Osteocyte (in vitro differentiated cells): Measurements from ENCODE around the gene LIPG. TPM values are rescaled to one million over a fixed set of nuclear protein-coding genes. Genes with fewer than 3 reads are reported as not detected.

Experiments
- DNase-seq: peaks from one replicate; pipeline ENCODE4 v3.0.0; 2021; ENCODE audit warnings: mixed read lengths; ENCODE audit not compliant: unreplicated experiment; ENCODE audit errors: extremely low spot score
- H3K27ac Mint-ChIP-seq: one replicate; pipeline ENCODE4 v1.8.0; 2021; ENCODE audit warnings: mild to moderate bottlenecking, mixed read lengths; ENCODE audit not compliant: unreplicated experiment
- H3K27me3 Mint-ChIP-seq: one replicate; pipeline ENCODE4 v1.8.0; 2021; ENCODE audit warnings: mixed read lengths; ENCODE audit not compliant: unreplicated experiment
- H3K36me3 Mint-ChIP-seq: one replicate; pipeline ENCODE4 v1.8.0; 2021; ENCODE audit warnings: mixed read lengths; ENCODE audit not compliant: unreplicated experiment
- H3K4me1 Mint-ChIP-seq: one replicate; pipeline ENCODE4 v1.8.0; 2021; ENCODE audit warnings: mixed read lengths; ENCODE audit not compliant: unreplicated experiment
- H3K4me3 Mint-ChIP-seq: one replicate; pipeline ENCODE4 v1.8.0; 2021; ENCODE audit warnings: mild to moderate bottlenecking, moderate library complexity, mixed read lengths; ENCODE audit not compliant: unreplicated experiment
- H3K9me3 Mint-ChIP-seq: one replicate; pipeline ENCODE4 v1.8.0; 2021; ENCODE audit warnings: mixed read lengths; ENCODE audit not compliant: unreplicated experiment
- total RNA-seq: library from RNA; stranded (reverse); gene quantifications from 2 replicates; pipeline ENCODE4 v1.2.1, GENCODE V29; 2021
- TF ChIP-seq, protein P1 (sequence below): fragments of 200-600 bp; sonication (generic); IDR thresholded peaks from 2 replicates; pipeline ENCODE4 v1.5.0; 2021; ENCODE audit warnings: antibody characterized with exemption, mild to moderate bottlenecking, moderate library complexity

Gene LIPG
- total RNA-seq, 1 donor from 2014 or later, result not detected

GRCh38 chr18:49566217-49566770 lies 4.4 kb downstream of the LIPG start:
- Mint-ChIP-seq H3K36me3 (no peaks in the 10 kb centered on the region), H3K4me1 (peaks cover 12% of the 10 kb centered on the region), H3K4me3 (no peak overlapping the region), H3K9me3 (no peaks in the 10 kb centered on the region), H3K27ac (no peak overlapping the region), H3K27me3 (peaks cover 59% of the 10 kb centered on the region)
- DNase-seq, result no peak
- TF ChIP-seq, protein P1, sequence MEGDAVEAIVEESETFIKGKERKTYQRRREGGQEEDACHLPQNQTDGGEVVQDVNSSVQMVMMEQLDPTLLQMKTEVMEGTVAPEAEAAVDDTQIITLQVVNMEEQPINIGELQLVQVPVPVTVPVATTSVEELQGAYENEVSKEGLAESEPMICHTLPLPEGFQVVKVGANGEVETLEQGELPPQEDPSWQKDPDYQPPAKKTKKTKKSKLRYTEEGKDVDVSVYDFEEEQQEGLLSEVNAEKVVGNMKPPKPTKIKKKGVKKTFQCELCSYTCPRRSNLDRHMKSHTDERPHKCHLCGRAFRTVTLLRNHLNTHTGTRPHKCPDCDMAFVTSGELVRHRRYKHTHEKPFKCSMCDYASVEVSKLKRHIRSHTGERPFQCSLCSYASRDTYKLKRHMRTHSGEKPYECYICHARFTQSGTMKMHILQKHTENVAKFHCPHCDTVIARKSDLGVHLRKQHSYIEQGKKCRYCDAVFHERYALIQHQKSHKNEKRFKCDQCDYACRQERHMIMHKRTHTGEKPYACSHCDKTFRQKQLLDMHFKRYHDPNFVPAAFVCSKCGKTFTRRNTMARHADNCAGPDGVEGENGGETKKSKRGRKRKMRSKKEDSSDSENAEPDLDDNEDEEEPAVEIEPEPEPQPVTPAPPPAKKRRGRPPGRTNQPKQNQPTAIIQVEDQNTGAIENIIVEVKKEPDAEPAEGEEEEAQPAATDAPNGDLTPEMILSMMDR, result no peak

DNA sequence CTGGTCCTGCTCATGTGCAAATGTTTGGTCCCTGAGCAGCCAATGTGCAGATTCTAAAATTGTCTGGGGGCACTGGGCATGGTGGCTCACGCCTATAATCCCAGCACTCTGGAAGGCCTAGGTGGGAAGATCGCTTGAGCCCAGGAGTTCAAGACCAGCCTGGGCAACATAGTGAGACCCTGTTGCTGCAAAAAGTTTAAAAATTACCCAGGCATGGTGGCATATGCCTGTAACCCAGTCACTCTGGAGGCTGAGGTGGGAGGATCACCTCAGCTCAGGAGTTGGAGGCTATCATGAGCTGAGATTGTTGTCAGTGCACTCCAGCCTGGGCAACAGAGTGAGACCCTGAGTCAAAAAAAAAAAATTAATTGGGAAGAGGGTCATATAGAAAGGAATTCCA lies 5.1 kb downstream of the LIPG start:
- Mint-ChIP-seq H3K9me3 (no peaks in the 10 kb centered on the region), H3K4me3 (no peak overlapping the region), H3K4me1 (peaks cover 6% of the 10 kb centered on the region), H3K36me3 (no peaks in the 10 kb centered on the region), H3K27ac (no peak overlapping the region), H3K27me3 (peaks cover 52% of the 10 kb centered on the region)
- TF ChIP-seq, protein P1, result no peak
- no peak for DNase-seq

DNA sequence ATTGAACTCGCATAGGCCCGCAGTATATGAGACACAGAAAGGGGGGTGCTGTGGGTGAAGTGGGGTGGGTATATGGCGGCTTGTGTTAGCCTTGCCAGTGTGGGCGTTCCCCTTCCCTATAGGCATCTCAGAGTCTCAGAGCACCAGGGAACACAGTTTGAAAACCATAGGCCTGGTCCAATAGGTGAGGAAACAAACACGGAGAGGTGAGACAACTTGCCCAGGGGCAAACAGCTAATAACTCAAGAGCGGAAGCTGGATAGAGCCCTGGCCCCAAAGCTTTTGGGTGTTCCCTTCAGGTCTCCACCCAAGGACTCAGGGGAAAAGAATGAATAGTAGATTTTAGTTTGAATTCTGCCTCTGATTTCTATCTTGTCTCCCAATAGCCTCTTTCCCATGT lies 7.9 kb downstream of the LIPG start:
- no peak for DNase-seq
- Mint-ChIP-seq H3K4me1 (no peaks in the 10 kb centered on the region), H3K27ac (no peak overlapping the region), H3K4me3 (no peak overlapping the region), H3K9me3 (no peaks in the 10 kb centered on the region), H3K36me3 (no peaks in the 10 kb centered on the region), H3K27me3 (peaks cover 26% of the 10 kb centered on the region)
- TF ChIP-seq, protein P1, result no peak

GRCh38 chr18:49570836-49571235 lies 9.0 kb downstream of the LIPG start:
- Mint-ChIP-seq H3K36me3 (no peaks in the 10 kb centered on the region), H3K9me3 (no peaks in the 10 kb centered on the region), H3K4me3 (no peak overlapping the region)

DNA sequence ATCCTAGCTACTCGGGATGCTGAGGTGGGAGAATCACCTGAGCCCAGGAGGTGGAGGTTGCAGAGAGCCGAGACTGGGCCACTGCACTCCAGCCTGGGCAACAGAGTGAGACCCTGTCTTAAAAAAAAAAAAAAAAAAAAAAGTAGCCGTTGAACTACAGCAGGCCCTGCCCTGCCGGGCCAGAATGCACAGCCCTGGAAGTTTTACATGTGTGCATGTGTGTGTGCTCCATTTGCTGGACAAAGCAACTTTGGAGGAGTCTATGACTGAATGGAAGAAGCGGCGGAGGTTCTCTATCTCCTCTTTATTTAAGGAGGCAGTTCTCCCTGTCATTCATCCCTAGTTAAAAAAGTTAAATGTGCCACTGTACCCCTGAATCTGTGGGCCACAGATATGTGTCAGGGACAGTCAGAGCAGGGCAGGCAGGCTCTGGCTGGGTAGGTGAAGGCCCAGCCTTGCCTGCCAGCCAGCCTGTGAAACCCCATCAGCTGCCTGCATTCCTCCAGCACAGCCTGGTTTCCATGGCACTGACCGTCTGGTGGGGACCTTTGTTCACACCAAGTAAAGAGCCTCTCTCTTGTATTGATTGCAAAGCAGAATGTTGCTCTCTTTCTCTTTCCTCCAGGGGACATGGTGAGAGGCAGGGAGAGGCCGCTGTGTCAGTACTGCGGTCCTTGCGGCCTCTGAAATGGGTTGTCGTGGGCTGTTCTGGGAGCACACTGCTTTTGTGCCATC lies 10.9 kb downstream of the LIPG start:
- Mint-ChIP-seq H3K27ac (no peak overlapping the region), H3K27me3 (peaks cover 5% of the 10 kb centered on the region)

More at GRCh38 chr18:49570836-49571235, 9.0 kb downstream of the LIPG start:
- TF ChIP-seq, protein P1, result no peak
- no peak for DNase-seq
- Mint-ChIP-seq H3K4me1 (no peaks in the 10 kb centered on the region), H3K27ac (no peak overlapping the region), H3K27me3 (peaks cover 20% of the 10 kb centered on the region)

More for the DNA sequence above, 10.9 kb downstream of the LIPG start:
- DNase-seq, result no peak
- TF ChIP-seq, protein P1, result no peak
- Mint-ChIP-seq H3K9me3 (no peaks in the 10 kb centered on the region), H3K4me3 (no peak overlapping the region), H3K4me1 (no peaks in the 10 kb centered on the region), H3K36me3 (no peaks in the 10 kb centered on the region)
